ENCODE data around the gene ACTMAP.

ACTMAP gene

DNA sequence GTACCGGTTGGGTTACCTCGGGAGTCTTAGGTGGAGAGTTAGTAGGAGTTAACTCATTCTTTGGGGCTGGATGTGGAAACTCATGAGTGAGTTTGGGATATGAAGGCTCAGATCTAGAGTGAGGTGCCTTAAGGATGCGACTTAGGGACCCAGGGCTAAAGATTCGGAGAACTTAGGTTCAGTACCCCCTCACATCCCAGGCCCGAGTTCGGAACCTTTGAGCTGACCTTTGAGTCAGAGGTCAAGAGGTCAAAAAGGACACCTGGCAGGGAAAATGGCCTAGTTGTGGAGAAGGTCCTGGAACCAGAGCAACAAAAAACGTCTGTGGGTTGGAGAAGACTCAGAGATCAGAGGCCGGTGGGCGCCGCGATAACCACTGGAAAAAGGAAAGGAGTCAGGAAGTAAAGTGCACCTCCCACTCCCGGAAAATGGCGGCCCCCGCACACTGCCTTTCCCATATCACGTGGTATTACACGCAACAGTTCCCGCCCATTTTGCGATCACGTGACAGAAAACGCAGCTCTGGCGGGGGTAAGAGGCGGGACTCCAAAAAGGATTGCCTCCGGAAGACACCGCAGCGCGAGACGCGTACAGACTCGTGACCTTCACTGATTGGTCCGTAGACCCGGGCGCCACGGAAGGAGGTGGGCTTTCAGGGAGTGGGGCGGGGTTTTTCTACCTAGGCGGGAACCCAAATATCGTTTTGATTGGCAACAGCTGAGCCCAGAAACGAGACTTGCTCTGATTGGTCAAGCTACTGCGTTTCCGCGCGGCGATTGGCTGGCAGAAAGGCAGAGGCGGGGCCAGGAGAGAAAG, at the start of gene ACTMAP (continued):
- TF ChIP-seq, protein P1, sequence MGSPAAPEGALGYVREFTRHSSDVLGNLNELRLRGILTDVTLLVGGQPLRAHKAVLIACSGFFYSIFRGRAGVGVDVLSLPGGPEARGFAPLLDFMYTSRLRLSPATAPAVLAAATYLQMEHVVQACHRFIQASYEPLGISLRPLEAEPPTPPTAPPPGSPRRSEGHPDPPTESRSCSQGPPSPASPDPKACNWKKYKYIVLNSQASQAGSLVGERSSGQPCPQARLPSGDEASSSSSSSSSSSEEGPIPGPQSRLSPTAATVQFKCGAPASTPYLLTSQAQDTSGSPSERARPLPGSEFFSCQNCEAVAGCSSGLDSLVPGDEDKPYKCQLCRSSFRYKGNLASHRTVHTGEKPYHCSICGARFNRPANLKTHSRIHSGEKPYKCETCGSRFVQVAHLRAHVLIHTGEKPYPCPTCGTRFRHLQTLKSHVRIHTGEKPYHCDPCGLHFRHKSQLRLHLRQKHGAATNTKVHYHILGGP (tag by site-specific recombination; IDR thresholded peaks at IDR 0.05): no peak
- TF ChIP-seq ZNF747 (tag by site-specific recombination; IDR thresholded peaks at IDR 0.05) (no peak), ZNF660 (tag by site-specific recombination; IDR thresholded peaks at IDR 0.05) (peak; percentile 89), ZFP37 (tag by site-specific recombination; IDR thresholded peaks at IDR 0.05) (peak; percentile 97), ZNF701 (tag by site-specific recombination; IDR thresholded peaks at IDR 0.05) (no peak), ZNF10 (tag by site-specific recombination; IDR thresholded peaks at IDR 0.05) (no peak), ZBTB1 (tag by site-specific recombination; IDR thresholded peaks at IDR 0.05) (peak; percentile 97), ZNF530 (tag by site-specific recombination; IDR thresholded peaks at IDR 0.05; ENCODE audit: low read depth) (no peak), ZNF473 (tag by site-specific recombination; IDR thresholded peaks at IDR 0.05) (no peak), ZNF837 (tag by site-specific recombination; IDR thresholded peaks at IDR 0.05) (no peak), ZNF76 (tag by site-specific recombination; IDR thresholded peaks at IDR 0.05; ENCODE audit: borderline replicate concordance, low read depth) (peak; percentile 74; the same call in 1 of the 2 replicates), ZNF514 (tag by site-specific recombination; IDR thresholded peaks at IDR 0.05) (no peak), YY2 (tag by site-specific recombination; IDR thresholded peaks at IDR 0.05) (peak; percentile 99), ZNF521 (tag by site-specific recombination; IDR thresholded peaks at IDR 0.05) (no peak), ZFHX2 (tag by site-specific recombination; conservative IDR thresholded peaks at IDR 0.05) (peak; percentile 98), ZNF416 (tag by site-specific recombination; IDR thresholded peaks at IDR 0.05) (no peak), ZFP41 (tag by site-specific recombination; IDR thresholded peaks at IDR 0.05; ENCODE audit: borderline replicate concordance) (no peak), OVOL3 (tag by site-specific recombination; IDR thresholded peaks at IDR 0.05) (peak; percentile 83), ZNF133 (tag by site-specific recombination; IDR thresholded peaks at IDR 0.05) (no peak), ZNF600 (tag by site-specific recombination; IDR thresholded peaks at IDR 0.05) (no peak), ZNF510 (tag by site-specific recombination; IDR thresholded peaks at IDR 0.05; ENCODE audit: insufficient replicate concordance) (no peak)
- TF ChIP-seq, protein P2, sequence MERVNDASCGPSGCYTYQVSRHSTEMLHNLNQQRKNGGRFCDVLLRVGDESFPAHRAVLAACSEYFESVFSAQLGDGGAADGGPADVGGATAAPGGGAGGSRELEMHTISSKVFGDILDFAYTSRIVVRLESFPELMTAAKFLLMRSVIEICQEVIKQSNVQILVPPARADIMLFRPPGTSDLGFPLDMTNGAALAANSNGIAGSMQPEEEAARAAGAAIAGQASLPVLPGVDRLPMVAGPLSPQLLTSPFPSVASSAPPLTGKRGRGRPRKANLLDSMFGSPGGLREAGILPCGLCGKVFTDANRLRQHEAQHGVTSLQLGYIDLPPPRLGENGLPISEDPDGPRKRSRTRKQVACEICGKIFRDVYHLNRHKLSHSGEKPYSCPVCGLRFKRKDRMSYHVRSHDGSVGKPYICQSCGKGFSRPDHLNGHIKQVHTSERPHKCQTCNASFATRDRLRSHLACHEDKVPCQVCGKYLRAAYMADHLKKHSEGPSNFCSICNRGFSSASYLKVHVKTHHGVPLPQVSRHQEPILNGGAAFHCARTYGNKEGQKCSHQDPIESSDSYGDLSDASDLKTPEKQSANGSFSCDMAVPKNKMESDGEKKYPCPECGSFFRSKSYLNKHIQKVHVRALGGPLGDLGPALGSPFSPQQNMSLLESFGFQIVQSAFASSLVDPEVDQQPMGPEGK (tag by site-specific recombination; IDR thresholded peaks at IDR 0.05): peak; percentile 96
- TF ChIP-seq, protein P3, sequence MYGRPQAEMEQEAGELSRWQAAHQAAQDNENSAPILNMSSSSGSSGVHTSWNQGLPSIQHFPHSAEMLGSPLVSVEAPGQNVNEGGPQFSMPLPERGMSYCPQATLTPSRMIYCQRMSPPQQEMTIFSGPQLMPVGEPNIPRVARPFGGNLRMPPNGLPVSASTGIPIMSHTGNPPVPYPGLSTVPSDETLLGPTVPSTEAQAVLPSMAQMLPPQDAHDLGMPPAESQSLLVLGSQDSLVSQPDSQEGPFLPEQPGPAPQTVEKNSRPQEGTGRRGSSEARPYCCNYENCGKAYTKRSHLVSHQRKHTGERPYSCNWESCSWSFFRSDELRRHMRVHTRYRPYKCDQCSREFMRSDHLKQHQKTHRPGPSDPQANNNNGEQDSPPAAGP (tag by site-specific recombination; IDR thresholded peaks at IDR 0.05): peak; percentile 93
- TF ChIP-seq, protein P4, sequence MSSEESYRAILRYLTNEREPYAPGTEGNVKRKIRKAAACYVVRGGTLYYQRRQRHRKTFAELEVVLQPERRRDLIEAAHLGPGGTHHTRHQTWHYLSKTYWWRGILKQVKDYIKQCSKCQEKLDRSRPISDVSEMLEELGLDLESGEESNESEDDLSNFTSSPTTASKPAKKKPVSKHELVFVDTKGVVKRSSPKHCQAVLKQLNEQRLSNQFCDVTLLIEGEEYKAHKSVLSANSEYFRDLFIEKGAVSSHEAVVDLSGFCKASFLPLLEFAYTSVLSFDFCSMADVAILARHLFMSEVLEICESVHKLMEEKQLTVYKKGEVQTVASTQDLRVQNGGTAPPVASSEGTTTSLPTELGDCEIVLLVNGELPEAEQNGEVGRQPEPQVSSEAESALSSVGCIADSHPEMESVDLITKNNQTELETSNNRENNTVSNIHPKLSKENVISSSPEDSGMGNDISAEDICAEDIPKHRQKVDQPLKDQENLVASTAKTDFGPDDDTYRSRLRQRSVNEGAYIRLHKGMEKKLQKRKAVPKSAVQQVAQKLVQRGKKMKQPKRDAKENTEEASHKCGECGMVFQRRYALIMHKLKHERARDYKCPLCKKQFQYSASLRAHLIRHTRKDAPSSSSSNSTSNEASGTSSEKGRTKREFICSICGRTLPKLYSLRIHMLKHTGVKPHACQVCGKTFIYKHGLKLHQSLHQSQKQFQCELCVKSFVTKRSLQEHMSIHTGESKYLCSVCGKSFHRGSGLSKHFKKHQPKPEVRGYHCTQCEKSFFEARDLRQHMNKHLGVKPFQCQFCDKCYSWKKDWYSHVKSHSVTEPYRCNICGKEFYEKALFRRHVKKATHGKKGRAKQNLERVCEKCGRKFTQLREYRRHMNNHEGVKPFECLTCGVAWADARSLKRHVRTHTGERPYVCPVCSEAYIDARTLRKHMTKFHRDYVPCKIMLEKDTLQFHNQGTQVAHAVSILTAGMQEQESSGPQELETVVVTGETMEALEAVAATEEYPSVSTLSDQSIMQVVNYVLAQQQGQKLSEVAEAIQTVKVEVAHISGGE (tag by site-specific recombination; conservative IDR thresholded peaks at IDR 0.05; ENCODE audit: low read depth): peak; percentile 62
- TF ChIP-seq, protein P5, sequence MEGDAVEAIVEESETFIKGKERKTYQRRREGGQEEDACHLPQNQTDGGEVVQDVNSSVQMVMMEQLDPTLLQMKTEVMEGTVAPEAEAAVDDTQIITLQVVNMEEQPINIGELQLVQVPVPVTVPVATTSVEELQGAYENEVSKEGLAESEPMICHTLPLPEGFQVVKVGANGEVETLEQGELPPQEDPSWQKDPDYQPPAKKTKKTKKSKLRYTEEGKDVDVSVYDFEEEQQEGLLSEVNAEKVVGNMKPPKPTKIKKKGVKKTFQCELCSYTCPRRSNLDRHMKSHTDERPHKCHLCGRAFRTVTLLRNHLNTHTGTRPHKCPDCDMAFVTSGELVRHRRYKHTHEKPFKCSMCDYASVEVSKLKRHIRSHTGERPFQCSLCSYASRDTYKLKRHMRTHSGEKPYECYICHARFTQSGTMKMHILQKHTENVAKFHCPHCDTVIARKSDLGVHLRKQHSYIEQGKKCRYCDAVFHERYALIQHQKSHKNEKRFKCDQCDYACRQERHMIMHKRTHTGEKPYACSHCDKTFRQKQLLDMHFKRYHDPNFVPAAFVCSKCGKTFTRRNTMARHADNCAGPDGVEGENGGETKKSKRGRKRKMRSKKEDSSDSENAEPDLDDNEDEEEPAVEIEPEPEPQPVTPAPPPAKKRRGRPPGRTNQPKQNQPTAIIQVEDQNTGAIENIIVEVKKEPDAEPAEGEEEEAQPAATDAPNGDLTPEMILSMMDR (tag by site-specific recombination; IDR thresholded peaks at IDR 0.05): no peak
- TF ChIP-seq, protein P6, sequence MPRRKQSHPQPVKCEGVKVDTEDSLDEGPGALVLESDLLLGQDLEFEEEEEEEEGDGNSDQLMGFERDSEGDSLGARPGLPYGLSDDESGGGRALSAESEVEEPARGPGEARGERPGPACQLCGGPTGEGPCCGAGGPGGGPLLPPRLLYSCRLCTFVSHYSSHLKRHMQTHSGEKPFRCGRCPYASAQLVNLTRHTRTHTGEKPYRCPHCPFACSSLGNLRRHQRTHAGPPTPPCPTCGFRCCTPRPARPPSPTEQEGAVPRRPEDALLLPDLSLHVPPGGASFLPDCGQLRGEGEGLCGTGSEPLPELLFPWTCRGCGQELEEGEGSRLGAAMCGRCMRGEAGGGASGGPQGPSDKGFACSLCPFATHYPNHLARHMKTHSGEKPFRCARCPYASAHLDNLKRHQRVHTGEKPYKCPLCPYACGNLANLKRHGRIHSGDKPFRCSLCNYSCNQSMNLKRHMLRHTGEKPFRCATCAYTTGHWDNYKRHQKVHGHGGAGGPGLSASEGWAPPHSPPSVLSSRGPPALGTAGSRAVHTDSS (tag by site-specific recombination; IDR thresholded peaks at IDR 0.05): no peak
- TF ChIP-seq, protein P7, sequence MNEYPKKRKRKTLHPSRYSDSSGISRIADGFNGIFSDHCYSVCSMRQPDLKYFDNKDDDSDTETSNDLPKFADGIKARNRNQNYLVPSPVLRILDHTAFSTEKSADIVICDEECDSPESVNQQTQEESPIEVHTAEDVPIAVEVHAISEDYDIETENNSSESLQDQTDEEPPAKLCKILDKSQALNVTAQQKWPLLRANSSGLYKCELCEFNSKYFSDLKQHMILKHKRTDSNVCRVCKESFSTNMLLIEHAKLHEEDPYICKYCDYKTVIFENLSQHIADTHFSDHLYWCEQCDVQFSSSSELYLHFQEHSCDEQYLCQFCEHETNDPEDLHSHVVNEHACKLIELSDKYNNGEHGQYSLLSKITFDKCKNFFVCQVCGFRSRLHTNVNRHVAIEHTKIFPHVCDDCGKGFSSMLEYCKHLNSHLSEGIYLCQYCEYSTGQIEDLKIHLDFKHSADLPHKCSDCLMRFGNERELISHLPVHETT (tag by site-specific recombination; IDR thresholded peaks at IDR 0.05): peak; percentile 97
